Smooth muscle cell (in vitro differentiated cells): Measurements from ENCODE around the gene KNSTRN. TPM values are rescaled to one million over a fixed set of nuclear protein-coding genes. Genes with fewer than 3 reads are reported as not detected.
A peak's percentile ranks its signal among the peaks of the same experiment; 100 is the strongest.

Experiments used
- DNase-seq: peaks from one replicate; lab custom pipeline; 2025; ENCODE audit not compliant: unreplicated experiment; lab: John Stamatoyannopoulos, UW
- H2AFZ ChIP-seq: fragments of 200-600 bp; sonication (generic); 2 replicates; pipeline ENCODE4 v1.6.0; 2016; ENCODE audit warnings: antibody characterized with exemption, low read depth, mild to moderate bottlenecking
- H3F3A ChIP-seq: fragments of 200-600 bp; sonication (generic); 2 replicates; pipeline ENCODE4 v1.6.0; 2017; ENCODE audit warnings: antibody characterized with exemption, low read depth
- H3K27ac ChIP-seq: fragments of 200-600 bp; sonication (generic); 2 replicates; pipeline ENCODE4 v1.5.1; 2016; ENCODE audit warnings: low read depth, mild to moderate bottlenecking
- H3K27me3 ChIP-seq: fragments of 200-600 bp; sonication (generic); 2 replicates; pipeline ENCODE4 v1.6.1; 2016; ENCODE audit warnings: low read depth, mild to moderate bottlenecking
- H3K36me3 ChIP-seq: fragments of 200-600 bp; sonication (generic); 2 replicates; pipeline ENCODE4 v1.5.1; 2016; ENCODE audit warnings: low read depth
- H3K4me1 ChIP-seq: fragments of 200-600 bp; sonication (generic); 2 replicates; pipeline ENCODE4 v1.5.1; 2016; ENCODE audit warnings: low read depth
- H3K4me2 ChIP-seq: fragments of 200-600 bp; sonication (generic); 2 replicates; pipeline ENCODE4 v1.6.0; 2016; ENCODE audit warnings: mild to moderate bottlenecking
- H3K4me3 ChIP-seq: fragments of 200-600 bp; sonication (generic); 2 replicates; pipeline ENCODE4 v1.5.1; 2016; ENCODE audit warnings: mild to moderate bottlenecking
- H3K79me2 ChIP-seq: fragments of 200-600 bp; sonication (generic); 2 replicates; pipeline ENCODE4 v1.6.0; 2016; ENCODE audit warnings: low read depth, mild to moderate bottlenecking
- H3K9ac ChIP-seq: fragments of 200-600 bp; sonication (generic); 2 replicates; pipeline ENCODE4 v1.6.0; 2016; ENCODE audit warnings: low read depth
- H3K9me3 ChIP-seq: fragments of 200-600 bp; sonication (generic); replicated peaks from 2 replicates; pipeline ENCODE4 v1.5.1; 2016; ENCODE audit warnings: low read depth
- H4K20me1 ChIP-seq: fragments of 200-600 bp; sonication (generic); 2 replicates; pipeline ENCODE4 v1.6.0; 2016; ENCODE audit warnings: low read depth
- CTCF ChIP-seq: fragments of 200-600 bp; sonication (generic); IDR thresholded peaks from 2 replicates; pipeline ENCODE4 v1.5.1; 2017; ENCODE audit warnings: borderline replicate concordance, mild to moderate bottlenecking, antibody characterized with exemption; ENCODE audit not compliant: insufficient read depth, poor library complexity, severe bottlenecking
- WGBS: methylation state at CpG from one replicate; pipeline ENCODE4 v1.1.7; 2016; ENCODE audit warnings: low lambda C conversion rate; 5-methylcytosine and 5-hydroxymethylcytosine counted together
- polyA plus RNA-seq: library from polyadenylated mRNA; unstranded; fragments of >200 nt; fragmentation: Nextera tagmentation; extraction: Ambion mirVana; gene quantifications from 2 replicates; pipeline ENCODE4 v1.2.1, GENCODE V29; 2016
- total RNA-seq: library from RNA; depleted of rRNA; stranded (reverse); fragments of >200 nt; gene quantifications from 2 replicates; pipeline ENCODE4 v1.2.3, GENCODE V29; 2014

KNSTRN gene
- total and polyA plus RNA-seq, 2 experiments from 2014 or later: 17.3 to 27.0 TPM

- H3K36me3 ChIP-seq: no peaks in the 10 kb centered on the region
- TF ChIP-seq CTCF: peak; percentile 56
- peaks cover 26% of the 10 kb centered on the region for H3K4me1 ChIP-seq
- H3K4me3 ChIP-seq: no peak overlapping the region
- H2AFZ ChIP-seq: no peak overlapping the region
- H3K9me3 ChIP-seq: no peaks in the 10 kb centered on the region
- no peak overlapping the region for H3K4me2 ChIP-seq
- no peaks in the 10 kb centered on the region for H3K27me3 ChIP-seq
- no peaks in the 10 kb centered on the region for H4K20me1 ChIP-seq
- H3K79me2 ChIP-seq: no peaks in the 10 kb centered on the region
- H3K27ac ChIP-seq: peak overlapping the region; percentile 98
- peak; percentile 16 for DNase-seq
- H3K9ac ChIP-seq: no peak overlapping the region
- H3F3A ChIP-seq: peaks cover 26% of the 10 kb centered on the region
- 63% methylated on average over 15 of the region's 15 CpGs for WGBS
Measured at GRCh38 chr15:40344631-40345120, 37.8 kb upstream of the KNSTRN start.

- H3K9ac ChIP-seq: no peak overlapping the region
- 84% methylated on average over 10 of the region's 10 CpGs for WGBS
Measured at GRCh38 chr15:40345225-40345866, 37.2 kb upstream of the KNSTRN start.

GRCh38 chr15:40345867-40346578, 36.5 kb upstream of the KNSTRN start:
- Histone ChIP-seq H3K4me1 (peaks cover 13% of the 10 kb centered on the region), H3F3A (peaks cover 24% of the 10 kb centered on the region), H3K27ac (no peak overlapping the region), H3K4me3 (no peak overlapping the region), H4K20me1 (no peaks in the 10 kb centered on the region), H3K9me3 (no peaks in the 10 kb centered on the region), H2AFZ (no peak overlapping the region), H3K36me3 (no peaks in the 10 kb centered on the region), H3K79me2 (no peaks in the 10 kb centered on the region), H3K9ac (no peak overlapping the region), H3K4me2 (no peak overlapping the region), H3K27me3 (no peaks in the 10 kb centered on the region)
- 91% methylated on average over 6 of the region's 6 CpGs for WGBS
- no peak for DNase-seq
- no peak for TF ChIP-seq CTCF

More at GRCh38 chr15:40345225-40345866, 37.2 kb upstream of the KNSTRN start:
- H3K4me3 ChIP-seq: no peak overlapping the region
- H3F3A ChIP-seq: peaks cover 26% of the 10 kb centered on the region
- no peak overlapping the region for H3K27ac ChIP-seq
- no peaks in the 10 kb centered on the region for H3K9me3 ChIP-seq
- H4K20me1 ChIP-seq: no peaks in the 10 kb centered on the region
- no peaks in the 10 kb centered on the region for H3K36me3 ChIP-seq
- H3K4me2 ChIP-seq: no peak overlapping the region
- no peak for DNase-seq
- H3K27me3 ChIP-seq: no peaks in the 10 kb centered on the region
- H2AFZ ChIP-seq: no peak overlapping the region
- H3K79me2 ChIP-seq: no peaks in the 10 kb centered on the region
- H3K4me1 ChIP-seq: peaks cover 19% of the 10 kb centered on the region
- TF ChIP-seq CTCF: no peak
